ENCODE measurements around the gene SCYL1. TPM values are rescaled to one million over a fixed set of nuclear protein-coding genes. Genes with fewer than 3 reads are reported as not detected.

Gene SCYL1
- total RNA-seq, 4 donors from 2014 or later, result 70.6 to 97.6 (median 89.2) TPM

DNA sequence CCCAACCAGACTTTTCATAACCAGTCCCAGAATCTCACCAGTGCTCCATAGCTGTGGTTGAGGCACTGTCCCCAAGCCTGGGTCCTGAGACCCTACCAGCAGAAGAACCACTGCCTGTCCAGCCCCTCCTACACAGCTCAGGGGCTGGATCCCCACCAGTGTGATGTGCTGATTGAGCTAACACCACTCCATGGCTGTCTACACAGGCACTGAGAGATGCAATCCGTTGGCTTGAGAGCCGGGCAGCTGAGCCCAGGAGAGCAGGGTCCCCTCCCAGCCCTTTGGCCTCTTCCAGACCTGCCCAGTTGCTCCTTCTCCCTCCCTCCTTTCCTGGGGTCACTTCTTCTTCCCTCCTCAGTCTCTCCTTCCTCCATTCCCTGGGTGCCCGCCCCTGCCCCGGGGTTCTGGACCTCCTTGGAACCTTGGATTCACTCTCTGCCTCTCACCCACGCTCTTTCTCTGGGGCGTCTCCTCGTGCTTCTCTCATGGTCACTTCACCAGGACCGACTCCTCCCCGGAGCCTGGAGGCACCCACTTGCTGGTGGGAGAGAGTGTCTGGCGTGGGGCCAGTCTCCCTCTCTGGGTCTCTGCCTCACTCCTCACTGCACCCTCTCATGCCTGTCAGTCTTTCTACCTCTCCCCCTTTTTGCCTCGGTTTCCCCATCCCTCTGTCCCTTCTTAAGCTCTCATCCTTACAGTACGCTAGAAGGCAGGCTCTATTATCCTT lies 706 bp upstream of the SCYL1 start:
- TF ChIP-seq, protein P1, sequence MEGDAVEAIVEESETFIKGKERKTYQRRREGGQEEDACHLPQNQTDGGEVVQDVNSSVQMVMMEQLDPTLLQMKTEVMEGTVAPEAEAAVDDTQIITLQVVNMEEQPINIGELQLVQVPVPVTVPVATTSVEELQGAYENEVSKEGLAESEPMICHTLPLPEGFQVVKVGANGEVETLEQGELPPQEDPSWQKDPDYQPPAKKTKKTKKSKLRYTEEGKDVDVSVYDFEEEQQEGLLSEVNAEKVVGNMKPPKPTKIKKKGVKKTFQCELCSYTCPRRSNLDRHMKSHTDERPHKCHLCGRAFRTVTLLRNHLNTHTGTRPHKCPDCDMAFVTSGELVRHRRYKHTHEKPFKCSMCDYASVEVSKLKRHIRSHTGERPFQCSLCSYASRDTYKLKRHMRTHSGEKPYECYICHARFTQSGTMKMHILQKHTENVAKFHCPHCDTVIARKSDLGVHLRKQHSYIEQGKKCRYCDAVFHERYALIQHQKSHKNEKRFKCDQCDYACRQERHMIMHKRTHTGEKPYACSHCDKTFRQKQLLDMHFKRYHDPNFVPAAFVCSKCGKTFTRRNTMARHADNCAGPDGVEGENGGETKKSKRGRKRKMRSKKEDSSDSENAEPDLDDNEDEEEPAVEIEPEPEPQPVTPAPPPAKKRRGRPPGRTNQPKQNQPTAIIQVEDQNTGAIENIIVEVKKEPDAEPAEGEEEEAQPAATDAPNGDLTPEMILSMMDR (IDR thresholded peaks at IDR 0.05), result no peak
- TF ChIP-seq POLR2AphosphoS5 (IDR thresholded peaks at IDR 0.05) (no peak), EP300 (IDR thresholded peaks at IDR 0.05) (no peak), POLR2A (IDR thresholded peaks at IDR 0.05) (no peak)
- WGBS, 2 donors (ENCODE audit: low coverage in 1 of 2), result 0 to 20% methylated on average over 1 to 12 of the region's 12 CpGs
- H3K4me3 ChIP-seq, result peak overlapping the region; percentile 20 to 99
- no peaks in the 10 kb centered on the region for H3K9me3 ChIP-seq
- ATAC-seq, result peak; percentile 44
- H3K27me3 ChIP-seq, result no peaks in the 10 kb centered on the region
- H3K4me1 ChIP-seq, result peaks cover 3 to 46% (median 14%) of the 10 kb centered on the region in 3 donors
- peak overlapping the region; percentile 19 to 93 (median 89) for H3K27ac ChIP-seq
- peaks cover 0 to 33% of the 10 kb centered on the region in 2 donors for H3K36me3 ChIP-seq

GRCh38 chr11:65525546-65526480 lies 930 bp downstream of the SCYL1 start:
- TF ChIP-seq POLR2A (IDR thresholded peaks at IDR 0.05), result no peak
- TF ChIP-seq POLR2AphosphoS5 (IDR thresholded peaks at IDR 0.05), result no peak
- TF ChIP-seq EP300 (IDR thresholded peaks at IDR 0.05), result no peak
- TF ChIP-seq, protein P1 (IDR thresholded peaks at IDR 0.05), result no peak
- Histone ChIP-seq H3K27me3 (no peaks in the 10 kb centered on the region), H3K4me1 (peaks cover 3 to 52% (median 14%) of the 10 kb centered on the region in 3 donors), H3K9me3 (no peaks in the 10 kb centered on the region), H3K27ac (peak overlapping the region; percentile 76 to 93 (median 91)), H3K4me3 (peak overlapping the region; percentile 85 to 99), H3K36me3 (peaks cover 0 to 49% of the 10 kb centered on the region in 2 donors)
- WGBS, 2 donors (ENCODE audit: low coverage in 1 of 2), result 4 to 20% methylated on average over 9 to 11 of the region's 31 CpGs
- ATAC-seq, result no peak

DNA sequence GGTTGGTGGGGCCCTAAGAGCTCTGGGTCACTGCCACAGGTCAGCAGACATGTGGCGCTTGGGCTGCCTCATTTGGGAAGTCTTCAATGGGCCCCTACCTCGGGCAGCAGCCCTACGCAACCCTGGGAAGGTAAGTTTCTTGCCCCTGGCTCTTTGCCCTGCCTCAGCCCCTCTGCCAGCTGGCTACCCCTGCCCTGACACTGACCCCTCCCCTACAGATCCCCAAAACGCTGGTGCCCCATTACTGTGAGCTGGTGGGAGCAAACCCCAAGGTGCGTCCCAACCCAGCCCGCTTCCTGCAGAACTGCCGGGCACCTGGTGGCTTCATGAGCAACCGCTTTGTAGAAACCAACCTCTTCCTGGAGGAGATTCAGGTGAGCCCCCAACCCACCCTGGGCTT lies 1.9 kb downstream of the SCYL1 start:
- no peak for TF ChIP-seq EP300 (IDR thresholded peaks at IDR 0.05)
- TF ChIP-seq, protein P1 (IDR thresholded peaks at IDR 0.05), result no peak
- no peak for TF ChIP-seq POLR2A (IDR thresholded peaks at IDR 0.05)
- no peak for TF ChIP-seq POLR2AphosphoS5 (IDR thresholded peaks at IDR 0.05)
- no peaks in the 10 kb centered on the region for H3K27me3 ChIP-seq
- no peaks in the 10 kb centered on the region for H3K9me3 ChIP-seq
- peak overlapping the region in 1 of 4 donors; percentile 91 for H3K27ac ChIP-seq
- H3K4me1 ChIP-seq, result peaks cover 3 to 58% (median 14%) of the 10 kb centered on the region in 3 donors
- WGBS, 2 donors (ENCODE audit: low coverage in 1 of 2), result 92 to 95% methylated on average over 3 to 4 of the region's 8 CpGs
- H3K36me3 ChIP-seq, result peaks cover 0 to 58% of the 10 kb centered on the region in 2 donors
- ATAC-seq, result no peak
- H3K4me3 ChIP-seq, result no peak overlapping the region

- Histone ChIP-seq H3K4me1 (peaks cover 3 to 58% (median 14%) of the 10 kb centered on the region in 3 donors), H3K4me3 (no peak overlapping the region), H3K27ac (peak overlapping the region in 2 of 4 donors; percentile 12 to 14), H3K36me3 (peaks cover 0 to 80% of the 10 kb centered on the region in 2 donors), H3K27me3 (no peaks in the 10 kb centered on the region), H3K9me3 (no peaks in the 10 kb centered on the region)
- 79 to 93% methylated on average over 2 to 11 of the region's 12 CpGs for WGBS, 2 donors (ENCODE audit: low coverage in 1 of 2)
- TF ChIP-seq POLR2A (IDR thresholded peaks at IDR 0.05) (no peak), EP300 (IDR thresholded peaks at IDR 0.05) (no peak), POLR2AphosphoS5 (IDR thresholded peaks at IDR 0.05) (no peak)
- TF ChIP-seq, protein P1 (IDR thresholded peaks at IDR 0.05), result no peak
- ATAC-seq, result no peak
These were observed 4.0 kb downstream of the SCYL1 start for GRCh38 chr11:65528819-65529350.
